Gastrocnemius medialis (tissue), 4 donors: ENCODE measurements around the gene C2orf76. TPM values are rescaled to one million over a fixed set of nuclear protein-coding genes. Genes with fewer than 3 reads are reported as not detected.

Experiments
- ATAC-seq, 2 donors: fragments of 150-250 bp; one replicate each; pipeline ENCODE4 v1.9.1; 2016
- DNase-seq, 2 donors: peaks; one replicate each; pipeline ENCODE4 v3.0.0-alpha.2; 2019
- H3K27ac ChIP-seq, 4 donors: fragments of 200-600 bp; sonication (generic); 1 replicate in 1 of 4; 2 replicates in 3 of 4; pipeline ENCODE4 v1.5.1; 2016 to 2018; ENCODE audit warnings: mild to moderate bottlenecking in 2 of 4, moderate library complexity in 1 of 4
- H3K27me3 ChIP-seq, 3 donors: fragments of 200-600 bp; sonication (generic) in 2 of 3; 1 replicate in 1 of 3; 2 replicates in 2 of 3; pipeline versions ENCODE4 v1.5.1 to v1.6.0; 2016 to 2019; ENCODE audit warnings: mild to moderate bottlenecking in 1 of 3, moderate library complexity in 1 of 3
- H3K36me3 ChIP-seq, 2 donors: fragments of 200-600 bp; sonication (generic) in 1 of 2; one replicate each; pipeline ENCODE4 v1.5.1; 2017 to 2018
- H3K4me1 ChIP-seq, 2 donors: fragments of 200-600 bp; sonication (generic) in 1 of 2; one replicate each; pipeline ENCODE4 v1.5.1; 2016 to 2017; ENCODE audit warnings: mild to moderate bottlenecking in 2 of 2
- H3K4me3 ChIP-seq, 4 donors: fragments of 200-600 bp; sonication (generic) in 3 of 4; 1 replicate in 1 of 4; 2 replicates in 3 of 4; pipeline ENCODE4 v1.5.1; 2016 to 2019; ENCODE audit warnings: mild to moderate bottlenecking in 2 of 4
- H3K9me3 ChIP-seq, 3 donors: fragments of 200-600 bp; sonication (generic) in 2 of 3; 1 replicate in 1 of 3; 2 replicates in 2 of 3; pipeline ENCODE4 v1.5.1; 2016 to 2019
- CTCF ChIP-seq, 5 experiments: fragments of 450-650 bp in 3 of 5; fragments of 200-600 bp in 2 of 5; sonication (generic) in 2 of 5; IDR thresholded peaks in 4 of 5; conservative IDR thresholded peaks in 1 of 5; 1 replicate in 4 of 5; 2 replicates in 1 of 5; pipeline ENCODE4 v1.5.1; 2016 to 2019; ENCODE audit warnings: antibody characterized with exemption in 5 of 5, mild to moderate bottlenecking in 3 of 5, moderate library complexity in 3 of 5
- POLR2A ChIP-seq, 2 donors: fragments of 450-650 bp; IDR thresholded peaks; one replicate each; pipeline ENCODE4 v1.6.1; 2017; ENCODE audit warnings: antibody characterized with exemption in 2 of 2, mild to moderate bottlenecking in 2 of 2, moderate library complexity in 2 of 2
- in situ Hi-C, 4 donors: fragments of 200-750 bp; cut with MboI; loops; one replicate each; pipeline versions ENCODE4 v1.15.0 to v1.8.0; 2017; ENCODE audit warnings: low sequenced_read_pairs in 4 of 4
- intact Hi-C: fragments of 100-400 bp; cut with DNase I; formaldehyde crosslinking; loops from one replicate; pipeline ENCODE4 v1.15.1; 2023; ENCODE audit warnings: low total_unique reads
- total RNA-seq, 4 donors: library from RNA; depleted of rRNA; stranded (reverse); fragments of >200 nt; gene quantifications; one replicate each; pipeline versions ENCODE4 v1.1.0 to v1.2.3, GENCODE V29; 2016

Gene C2orf76
- total RNA-seq, 4 donors from 2014 or later, result 0.61 to 5.9 (median 2.6) TPM; not detected in 1

- Histone ChIP-seq H3K36me3 (no peaks in the 10 kb centered on the region), H3K4me3 (no peak overlapping the region), H3K27me3 (no peaks in the 10 kb centered on the region), H3K27ac (no peak overlapping the region), H3K9me3 (no peaks in the 10 kb centered on the region), H3K4me1 (peaks cover 7 to 19% of the 10 kb centered on the region in 2 donors)
- in situ Hi-C loops (no loop called here), intact Hi-C loops (no loop called here)
- ATAC-seq (peak in 1 of 2 donors; percentile 31), DNase-seq (no peak)
- TF ChIP-seq POLR2A (IDR thresholded peaks at IDR 0.05) (no peak), CTCF (IDR thresholded peaks at IDR 0.05 in 4 of 5, conservative IDR thresholded peaks at IDR 0.05 in 1 of 5) (no peak)
Observed at GRCh38 chr2:119389615-119390306, 23.1 kb upstream of the C2orf76 start.

GRCh38 chr2:119387381-119388129, 20.9 kb upstream of the C2orf76 start:
- Histone ChIP-seq H3K27me3 (no peaks in the 10 kb centered on the region), H3K27ac (peak overlapping the region; percentile 11 to 48 (median 20)), H3K36me3 (no peaks in the 10 kb centered on the region), H3K4me1 (peaks cover 7 to 19% of the 10 kb centered on the region in 2 donors), H3K9me3 (no peaks in the 10 kb centered on the region), H3K4me3 (no peak overlapping the region)
- in situ Hi-C loops (no loop called here), intact Hi-C loops (no loop called here)
- peak; percentile 58 to 80 for ATAC-seq
- peak; percentile 15 to 47 for DNase-seq
- peak in 2 of 5 experiments; percentile 11 to 18 for TF ChIP-seq CTCF (IDR thresholded peaks at IDR 0.05 in 4 of 5, conservative IDR thresholded peaks at IDR 0.05 in 1 of 5)
- TF ChIP-seq POLR2A (IDR thresholded peaks at IDR 0.05), result no peak

GRCh38 chr2:119385466-119385865, 18.8 kb upstream of the C2orf76 start:
- Histone ChIP-seq H3K4me1 (peaks cover 7 to 19% of the 10 kb centered on the region in 2 donors), H3K36me3 (no peaks in the 10 kb centered on the region), H3K4me3 (no peak overlapping the region), H3K27ac (no peak overlapping the region), H3K27me3 (no peaks in the 10 kb centered on the region), H3K9me3 (no peaks in the 10 kb centered on the region)
- ATAC-seq, result no peak
- intact Hi-C loops, result no loop called here
- DNase-seq, result no peak
- in situ Hi-C loops, result no loop called here
- no peak for TF ChIP-seq POLR2A (IDR thresholded peaks at IDR 0.05)
- no peak for TF ChIP-seq CTCF (IDR thresholded peaks at IDR 0.05 in 4 of 5, conservative IDR thresholded peaks at IDR 0.05 in 1 of 5)

GRCh38 chr2:119384971-119385370, 18.3 kb upstream of the C2orf76 start:
- Histone ChIP-seq H3K27me3 (no peaks in the 10 kb centered on the region), H3K36me3 (no peaks in the 10 kb centered on the region), H3K4me3 (no peak overlapping the region), H3K9me3 (no peaks in the 10 kb centered on the region), H3K27ac (no peak overlapping the region), H3K4me1 (peaks cover 4 to 16% of the 10 kb centered on the region in 2 donors)
- in situ Hi-C loops (no loop called here), intact Hi-C loops (no loop called here)
- no peak for TF ChIP-seq CTCF (IDR thresholded peaks at IDR 0.05 in 4 of 5, conservative IDR thresholded peaks at IDR 0.05 in 1 of 5)
- no peak for TF ChIP-seq POLR2A (IDR thresholded peaks at IDR 0.05)
- ATAC-seq (no peak), DNase-seq (no peak)
